ENCODE results near the gene TSPAN9. TPM values are rescaled to one million over a fixed set of nuclear protein-coding genes. Genes with fewer than 3 reads are reported as not detected.

Gene TSPAN9
- total and polyA plus RNA-seq, 4 donors: 23.0 to 72.3 (median 33.9) TPM

GRCh38 chr12:3311027-3311402 is 233.8 kb downstream of the TSPAN9 start:
- H3K36me3 ChIP-seq (ENCODE audit: control insufficient read depth in 4 of 4, insufficient read depth in 4 of 4, low read length in 4 of 4): no peaks in the 10 kb centered on the region
- WGBS, 2 donors: 82 to 89% methylated on average over 13 to 14 of the region's 14 CpGs
- no peak overlapping the region for H3K9ac ChIP-seq (ENCODE audit: insufficient read depth in 1 of 2, low read length in 2 of 2)
- no peak for DNase-seq
- peaks cover 7 to 33% (median 10%) of the 10 kb centered on the region in 5 donors for H3K4me1 ChIP-seq (ENCODE audit: control insufficient read depth in 5 of 5, insufficient read depth in 5 of 5, low read length in 5 of 5)
- ATAC-seq (ENCODE audit: insufficient read depth, low FRiP score): no peak
- no peak overlapping the region for H3K4me3 ChIP-seq
- no peak overlapping the region for H3K27ac ChIP-seq (ENCODE audit: low read depth in 1 of 2, low read length in 1 of 2)
- peaks cover 0 to 2% (median 0%) of the 10 kb centered on the region in 4 donors for H3K9me3 ChIP-seq (ENCODE audit: control insufficient read depth in 4 of 4, insufficient read depth in 3 of 4, low read length in 3 of 4)
- H3K27me3 ChIP-seq (ENCODE audit: control insufficient read depth in 3 of 3, insufficient read depth in 3 of 3, low read length in 2 of 3): peaks cover 0 to 8% (median 0%) of the 10 kb centered on the region in 3 donors
- TF ChIP-seq CTCF (IDR thresholded peaks at IDR 0.05; ENCODE audit: control extremely low read depth, extremely low read depth): no peak

- DNase-seq: no peak
Measured at GRCh38 chr12:3311491-3312103, 234.4 kb downstream of the TSPAN9 start.

GRCh38 chr12:3313066-3313465 is 235.9 kb downstream of the TSPAN9 start:
- TF ChIP-seq CTCF (IDR thresholded peaks at IDR 0.05; ENCODE audit: control extremely low read depth, extremely low read depth): no peak
- ATAC-seq (ENCODE audit: insufficient read depth, low FRiP score) (no peak), DNase-seq (no peak)
- Histone ChIP-seq H3K36me3 (ENCODE audit: control insufficient read depth in 4 of 4, insufficient read depth in 4 of 4, low read length in 4 of 4) (no peaks in the 10 kb centered on the region), H3K27ac (ENCODE audit: low read depth in 1 of 2, low read length in 1 of 2) (no peak overlapping the region), H3K4me1 (ENCODE audit: control insufficient read depth in 5 of 5, insufficient read depth in 5 of 5, low read length in 5 of 5) (peaks cover 7 to 20% (median 7%) of the 10 kb centered on the region in 5 donors), H3K9ac (ENCODE audit: insufficient read depth in 1 of 2, low read length in 2 of 2) (no peak overlapping the region), H3K27me3 (ENCODE audit: control insufficient read depth in 3 of 3, insufficient read depth in 3 of 3, low read length in 2 of 3) (peaks cover 0 to 4% (median 0%) of the 10 kb centered on the region in 3 donors), H3K9me3 (ENCODE audit: control insufficient read depth in 4 of 4, insufficient read depth in 3 of 4, low read length in 3 of 4) (peaks cover 0 to 2% (median 0%) of the 10 kb centered on the region in 4 donors), H3K4me3 (no peak overlapping the region)
- 79 to 87% methylated on average over 13 of the region's 13 CpGs for WGBS, 2 donors

More at GRCh38 chr12:3311491-3312103, 234.4 kb downstream of the TSPAN9 start:
- H3K9me3 ChIP-seq (ENCODE audit: control insufficient read depth in 4 of 4, insufficient read depth in 3 of 4, low read length in 3 of 4): peaks cover 0 to 2% (median 0%) of the 10 kb centered on the region in 4 donors
- peaks cover 7 to 33% (median 10%) of the 10 kb centered on the region in 5 donors for H3K4me1 ChIP-seq (ENCODE audit: control insufficient read depth in 5 of 5, insufficient read depth in 5 of 5, low read length in 5 of 5)
- H3K36me3 ChIP-seq (ENCODE audit: control insufficient read depth in 4 of 4, insufficient read depth in 4 of 4, low read length in 4 of 4): no peaks in the 10 kb centered on the region
- TF ChIP-seq CTCF (IDR thresholded peaks at IDR 0.05; ENCODE audit: control extremely low read depth, extremely low read depth): no peak
- H3K27ac ChIP-seq (ENCODE audit: low read depth in 1 of 2, low read length in 1 of 2): no peak overlapping the region
- 87 to 88% methylated on average over 14 of the region's 14 CpGs for WGBS, 2 donors
- H3K27me3 ChIP-seq (ENCODE audit: control insufficient read depth in 3 of 3, insufficient read depth in 3 of 3, low read length in 2 of 3): peaks cover 0 to 8% (median 0%) of the 10 kb centered on the region in 3 donors
- ATAC-seq (ENCODE audit: insufficient read depth, low FRiP score): no peak
- no peak overlapping the region for H3K9ac ChIP-seq (ENCODE audit: insufficient read depth in 1 of 2, low read length in 2 of 2)
- H3K4me3 ChIP-seq: no peak overlapping the region
